Myocyte (in vitro differentiated cells): ENCODE measurements around the gene INTS4. TPM values are rescaled to one million over a fixed set of nuclear protein-coding genes. Genes with fewer than 3 reads are reported as not detected.
"Not testable (repeated sequence)": the region's sequence is repeated elsewhere in the genome, so short reads cannot be mapped to it uniquely, and the experiment has no call there.

Experiments
- DNase-seq: peaks from one replicate; pipeline ENCODE4 v3.0.0-alpha.2; 2012; ENCODE audit warnings: low read depth
- total RNA-seq: library from RNA; depleted of rRNA; stranded (reverse); fragments of >200 nt; gene quantifications from 2 replicates; pipeline ENCODE4 v1.2.3, GENCODE V29; 2014

INTS4 gene
- total RNA-seq, 1 donor from 2014 or later = 22.1 TPM

DNA sequence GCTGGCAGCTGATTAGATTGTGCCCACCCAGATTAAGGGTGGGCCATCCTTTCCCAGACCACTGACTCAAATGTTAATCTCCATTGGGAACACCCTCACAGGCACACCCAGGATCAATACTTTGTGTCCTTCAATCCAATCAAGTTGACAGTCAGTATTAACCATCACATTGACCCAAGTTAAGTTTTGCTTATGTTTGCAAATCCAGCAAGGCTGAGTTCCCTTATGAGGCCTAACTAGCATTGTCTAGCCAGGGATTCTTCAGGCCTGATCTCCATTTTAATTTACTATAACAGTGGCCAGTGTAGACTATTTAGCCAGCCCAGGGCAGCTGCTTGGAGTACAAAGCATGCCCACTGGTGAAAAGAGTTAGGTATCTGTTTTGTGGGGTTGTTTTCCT, 30.9 kb upstream of the INTS4 start:
- DNase-seq = no peak

- no peak for DNase-seq
These were observed 29.0 kb upstream of the INTS4 start for GRCh38 chr11:78023426-78023825.

DNA sequence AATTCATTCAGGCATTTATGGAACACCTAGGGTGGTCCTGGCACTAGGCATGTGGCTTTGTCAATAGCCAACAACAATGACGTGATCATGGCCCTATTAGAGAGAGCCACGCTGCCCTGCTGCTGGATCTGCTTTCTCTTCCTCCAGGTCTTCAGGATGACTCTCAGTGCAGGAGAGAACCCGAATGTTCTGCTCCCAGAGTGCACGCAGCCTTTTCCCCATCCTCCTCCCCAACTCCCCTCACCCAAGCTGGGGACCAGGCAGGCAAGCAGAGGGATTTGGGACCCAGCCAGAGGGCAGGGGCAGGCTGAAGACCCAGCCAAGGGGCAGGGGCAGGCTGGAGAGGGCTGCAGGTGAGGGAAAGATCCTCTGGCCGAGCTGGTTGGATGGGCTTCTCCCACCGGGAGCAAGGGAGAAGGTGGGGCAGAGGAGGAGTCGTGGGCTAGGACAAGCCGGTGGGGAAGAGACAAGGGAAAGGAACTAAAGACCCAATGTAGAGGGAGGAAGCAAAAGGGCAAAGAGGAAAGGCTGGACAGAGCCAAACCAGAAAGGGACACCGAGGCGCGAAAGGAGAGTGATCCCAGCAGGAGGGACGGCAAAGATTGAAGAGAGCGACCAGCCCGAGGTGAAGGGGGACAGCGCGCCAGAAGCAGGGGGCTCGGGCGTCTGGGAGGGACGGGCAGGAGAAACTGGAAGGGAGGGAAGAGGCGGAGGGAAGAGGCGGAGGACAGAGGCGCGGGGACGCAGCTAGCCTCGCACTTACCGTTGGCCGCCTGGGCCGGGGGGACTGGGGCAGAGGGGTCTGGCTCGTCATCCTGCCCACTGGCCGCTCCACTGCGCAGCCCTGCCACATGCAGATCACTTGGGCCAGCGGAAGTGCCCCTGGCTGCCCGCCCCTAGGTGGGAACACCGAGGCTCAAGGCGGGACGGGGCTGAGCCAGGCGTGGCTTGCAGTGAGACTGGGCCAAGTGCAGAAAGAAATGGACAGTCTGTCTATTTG, 28.2 kb upstream of the INTS4 start, which contains the start of gene KCTD14:
TSS of gene KCTD14 (minus strand) at position 880 of the 1,000 bp plus-strand sequence. CDS start at position 853, 27 bp downstream.
- no peak for DNase-seq

DNA sequence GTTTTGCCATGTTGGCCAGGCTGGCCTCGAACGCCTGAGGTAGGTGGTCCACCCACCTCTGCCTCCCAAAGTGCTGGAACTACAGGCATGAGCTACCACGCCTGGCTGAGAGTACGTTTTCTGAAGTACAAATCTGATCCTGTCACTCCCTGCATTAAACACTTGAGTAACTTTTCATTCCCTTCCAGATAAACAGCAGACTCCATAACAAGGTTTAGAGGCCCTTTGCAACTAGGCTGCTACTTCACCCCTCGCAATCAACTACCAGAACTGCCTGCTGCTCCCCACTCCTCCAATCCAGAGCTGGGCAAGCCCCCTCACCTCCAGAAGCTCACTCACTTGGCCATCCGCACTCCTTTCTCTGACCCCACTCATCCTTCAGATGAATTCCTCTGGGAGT, 27.1 kb upstream of the INTS4 start:
- no peak for DNase-seq

GRCh38 chr11:78020246-78020645, 25.8 kb upstream of the INTS4 start:
- DNase-seq = no peak

DNA sequence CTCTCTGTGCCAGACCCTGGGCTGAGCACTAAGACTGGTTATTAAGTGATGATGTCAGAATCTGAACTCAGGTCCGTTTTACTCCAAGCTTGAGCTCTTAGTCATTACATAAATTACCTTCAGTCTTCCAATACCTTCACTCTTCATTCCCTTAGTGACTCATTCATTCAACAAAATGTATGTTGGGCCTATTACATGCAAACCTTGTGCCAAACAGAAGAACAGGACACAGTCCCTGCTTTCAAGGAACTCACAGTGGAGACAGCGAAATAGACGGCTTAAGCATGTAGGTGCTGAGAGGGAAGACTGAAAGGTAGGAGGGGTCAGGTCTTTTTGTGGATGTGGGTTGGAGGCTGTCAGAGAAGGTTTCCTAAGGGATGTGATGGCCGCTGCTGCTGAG, 25.3 kb upstream of the INTS4 start:
- DNase-seq = no peak

DNA sequence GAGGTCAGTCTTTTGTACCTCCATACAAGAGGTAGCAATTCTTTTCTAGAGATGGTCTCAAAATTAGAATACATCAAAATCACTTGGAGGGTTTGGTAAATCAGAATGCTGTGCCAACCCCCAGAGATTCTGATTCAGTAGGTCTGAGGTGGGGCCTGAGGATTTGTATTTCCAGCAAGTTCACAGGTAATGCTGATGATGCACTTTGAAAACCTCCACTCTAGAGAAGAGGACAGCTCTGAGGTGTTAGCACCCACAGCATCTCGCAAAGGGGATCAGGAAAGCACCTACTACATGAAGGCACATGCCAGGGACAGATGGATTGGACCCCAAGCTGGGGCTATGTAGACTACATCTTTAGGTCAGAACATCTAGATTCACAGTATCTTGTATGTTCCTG, 21.4 kb upstream of the INTS4 start:
- no peak for DNase-seq

GRCh38 chr11:78014937-78015520, 20.6 kb upstream of the INTS4 start:
- DNase-seq = peak; percentile 40

DNA sequence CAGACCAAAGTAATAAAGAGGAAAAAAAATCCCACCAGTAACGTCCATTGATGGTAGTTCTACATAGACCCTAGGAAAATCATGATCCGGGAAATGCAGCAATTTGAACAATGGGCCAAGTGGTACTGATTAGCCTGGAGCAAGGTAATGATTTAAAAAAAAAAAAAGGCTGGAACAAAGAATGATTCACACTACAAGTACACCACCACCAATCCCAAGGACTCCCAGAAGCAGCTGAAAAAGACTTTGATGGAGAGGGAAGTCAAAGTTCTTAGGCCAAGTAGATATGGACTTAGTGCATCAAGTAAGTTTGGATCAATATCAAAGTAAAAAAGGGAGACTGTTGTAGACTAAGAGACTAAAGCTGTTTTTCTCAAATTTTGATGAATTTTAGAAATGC, 16.8 kb upstream of the INTS4 start:
- no peak for DNase-seq

GRCh38 chr11:78010755-78011154, 16.3 kb upstream of the INTS4 start:
- no peak for DNase-seq

GRCh38 chr11:78010304-78010703, 15.8 kb upstream of the INTS4 start:
- no peak for DNase-seq

DNA sequence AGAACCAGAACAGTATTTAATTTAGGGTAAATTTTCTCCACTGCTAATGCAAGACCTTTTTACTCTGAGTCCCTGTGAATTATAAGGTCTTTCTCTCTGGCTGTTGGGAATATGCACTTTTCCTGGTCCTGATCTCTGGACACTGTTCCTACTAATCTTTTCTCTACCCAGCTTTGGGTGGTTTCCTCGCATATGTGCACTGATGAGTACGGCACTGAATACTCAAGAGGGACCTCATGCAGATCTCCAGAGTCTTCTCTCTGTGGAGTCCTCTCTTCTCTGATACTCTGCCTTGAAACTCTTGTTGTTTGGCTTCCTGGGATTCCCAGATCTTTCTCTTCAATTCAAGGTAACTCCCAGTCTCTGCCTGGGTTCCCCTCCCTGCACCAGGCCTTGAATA, 14.6 kb upstream of the INTS4 start:
- no peak for DNase-seq

DNA sequence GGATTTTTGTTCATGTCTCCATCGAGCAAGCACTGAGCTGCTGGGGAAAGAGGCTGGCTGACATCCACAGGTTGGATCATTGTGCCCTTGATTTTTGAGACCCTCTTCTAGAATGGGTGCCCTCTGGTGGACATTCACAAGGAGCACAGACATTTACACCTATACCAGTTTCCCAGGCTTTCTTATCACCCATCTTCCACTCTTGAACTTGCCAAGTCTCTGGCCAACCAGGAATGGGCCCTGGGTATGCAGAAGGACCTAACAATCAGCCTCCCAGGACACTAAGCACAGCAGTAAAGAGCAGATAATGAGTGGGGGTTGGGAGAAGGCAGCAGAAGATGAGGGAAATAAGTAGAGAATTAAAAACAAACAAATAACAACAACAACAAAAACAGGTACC, 5.7 kb upstream of the INTS4 start:
- peak; percentile 80 for DNase-seq

GRCh38 chr11:77999446-78000030, 5.1 kb upstream of the INTS4 start:
- peak; percentile 19 for DNase-seq

GRCh38 chr11:77993902-77994301, 566 bp downstream of the INTS4 start:
- no peak for DNase-seq

GRCh38 chr11:77990981-77991380, 3.5 kb downstream of the INTS4 start:
- DNase-seq = no peak

DNA sequence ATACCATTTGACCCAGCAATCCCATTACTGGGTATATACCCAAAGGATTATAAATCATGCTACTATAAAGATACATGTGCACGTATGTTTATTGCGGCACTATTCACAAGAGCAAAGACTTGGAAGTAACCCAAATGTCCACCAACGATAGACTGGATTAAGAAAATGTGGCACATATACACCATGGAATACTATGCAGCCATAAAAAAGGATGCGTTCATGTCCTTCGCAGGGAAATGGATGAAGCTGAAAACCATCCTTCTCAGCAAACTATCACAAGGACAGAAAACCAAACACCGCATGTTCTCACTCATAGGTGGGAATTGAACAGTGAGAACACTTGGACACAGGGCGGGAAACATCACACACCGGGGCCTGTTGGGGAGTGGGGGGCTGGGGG, 8.0 kb downstream of the INTS4 start:
- DNase-seq = not testable (repeated sequence)

- DNase-seq = no peak
These were observed 13.0 kb downstream of the INTS4 start for GRCh38 chr11:77981346-77981947.

GRCh38 chr11:77968337-77968736, 26.1 kb downstream of the INTS4 start:
- no peak for DNase-seq

GRCh38 chr11:77967753-77968152, 26.7 kb downstream of the INTS4 start:
- no peak for DNase-seq

DNA sequence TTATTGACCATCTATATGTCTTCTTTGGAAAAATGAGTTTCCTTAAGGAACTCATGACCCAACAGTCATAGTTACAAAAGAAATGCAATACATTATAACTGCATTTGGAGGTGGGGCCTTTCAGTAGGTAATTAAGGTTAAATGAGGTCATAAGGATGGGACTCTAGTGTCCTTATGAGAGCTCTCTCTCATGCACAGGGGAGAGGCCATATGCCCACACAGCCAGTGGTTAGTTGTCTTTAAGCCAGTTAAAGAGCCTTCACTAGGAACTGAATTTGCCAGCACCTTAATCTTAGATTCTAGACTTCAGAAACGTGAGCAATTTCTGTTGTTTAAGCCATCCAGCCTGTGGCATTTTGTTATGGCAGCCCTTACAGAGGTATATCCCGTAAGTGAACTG, 27.3 kb downstream of the INTS4 start:
- no peak for DNase-seq

DNA sequence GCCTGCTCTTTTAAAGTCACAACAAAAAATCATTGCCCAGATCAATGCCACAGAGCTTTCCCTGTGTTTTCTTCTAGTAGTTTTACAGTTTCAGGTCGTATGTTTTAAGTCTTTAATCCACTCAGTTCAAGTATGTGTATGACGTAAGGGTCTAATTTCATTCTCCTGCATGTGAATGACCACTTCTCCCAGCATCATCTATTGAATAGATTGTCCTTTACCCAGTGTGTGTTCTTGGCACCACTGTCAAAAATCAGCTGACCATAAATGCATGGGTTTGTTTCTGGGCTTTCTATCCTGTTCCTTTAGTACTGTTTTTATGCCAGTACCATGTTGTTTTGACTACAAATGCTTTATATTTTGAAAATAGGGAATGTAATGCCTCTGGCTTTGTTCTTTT, 28.1 kb downstream of the INTS4 start:
- DNase-seq = no peak
